GM18858 (cell line): Measurements from ENCODE around the gene SYNJ2.
"Not testable (repeated sequence)": the region's sequence is repeated elsewhere in the genome, so short reads cannot be mapped to it uniquely, and the experiment has no call there.

ENCODE experiments used
- ATAC-seq: cut with Tn5 transposase; IDR thresholded peaks from one replicate; pipeline ENCODE4 v1.9.1; 2021; ENCODE audit not compliant: unreplicated experiment

Gene SYNJ2

GRCh38 chr6:157954150-157955117, 27.2 kb upstream of the SYNJ2 start:
- ATAC-seq, result no peak

- no peak for ATAC-seq
Measured at GRCh38 chr6:157955675-157956074, 26.0 kb upstream of the SYNJ2 start.

- no peak for ATAC-seq
Measured at GRCh38 chr6:157956171-157956730, 25.4 kb upstream of the SYNJ2 start.

GRCh38 chr6:157959451-157960227, 22.0 kb upstream of the SYNJ2 start:
- ATAC-seq, result no peak

- ATAC-seq, result no peak
Measured at GRCh38 chr6:157961153-157961831, 20.4 kb upstream of the SYNJ2 start.

GRCh38 chr6:157961832-157962575, 19.7 kb upstream of the SYNJ2 start:
- ATAC-seq, result no peak

- no peak for ATAC-seq
Measured at GRCh38 chr6:157962601-157963302, 18.9 kb upstream of the SYNJ2 start.

GRCh38 chr6:157964100-157964499, 17.6 kb upstream of the SYNJ2 start:
- ATAC-seq, result no peak

GRCh38 chr6:157965387-157965786, 16.3 kb upstream of the SYNJ2 start:
- no peak for ATAC-seq

GRCh38 chr6:157966589-157966977, 15.1 kb upstream of the SYNJ2 start:
- no peak for ATAC-seq

GRCh38 chr6:157967020-157967419, 14.6 kb upstream of the SYNJ2 start:
- ATAC-seq, result no peak

- no peak for ATAC-seq
Measured at GRCh38 chr6:157967486-157967885, 14.2 kb upstream of the SYNJ2 start.

- not testable (repeated sequence) for ATAC-seq
Measured at GRCh38 chr6:157972177-157972576, 9.5 kb upstream of the SYNJ2 start.

- no peak for ATAC-seq
Measured at GRCh38 chr6:157974341-157974894, 7.2 kb upstream of the SYNJ2 start.

GRCh38 chr6:157974967-157975366, 6.7 kb upstream of the SYNJ2 start:
- no peak for ATAC-seq

GRCh38 chr6:157975456-157975855, 6.2 kb upstream of the SYNJ2 start:
- ATAC-seq, result no peak

GRCh38 chr6:157976345-157977175, 5.1 kb upstream of the SYNJ2 start:
- no peak for ATAC-seq

GRCh38 chr6:157977176-157977804, 4.4 kb upstream of the SYNJ2 start:
- no peak for ATAC-seq
